Activated CD4-positive, alpha-beta T cell treated with anti-CD3 and anti-CD28 coated beads, Interleukin-2, amount 50 U/mL, for 24 hours (primary cell): ENCODE data around the gene PRAMEF15.
"Not testable (repeated sequence)": the region's sequence is repeated elsewhere in the genome, so short reads cannot be mapped to it uniquely, and the experiment has no call there.

Source experiments
- DNase-seq, 2 donors: peaks; one replicate each; pipeline ENCODE4 v3.0.0-alpha.2; 2020; ENCODE audit warnings: low read depth in 1 of 2, low spot score in 1 of 2

PRAMEF15 gene

DNA sequence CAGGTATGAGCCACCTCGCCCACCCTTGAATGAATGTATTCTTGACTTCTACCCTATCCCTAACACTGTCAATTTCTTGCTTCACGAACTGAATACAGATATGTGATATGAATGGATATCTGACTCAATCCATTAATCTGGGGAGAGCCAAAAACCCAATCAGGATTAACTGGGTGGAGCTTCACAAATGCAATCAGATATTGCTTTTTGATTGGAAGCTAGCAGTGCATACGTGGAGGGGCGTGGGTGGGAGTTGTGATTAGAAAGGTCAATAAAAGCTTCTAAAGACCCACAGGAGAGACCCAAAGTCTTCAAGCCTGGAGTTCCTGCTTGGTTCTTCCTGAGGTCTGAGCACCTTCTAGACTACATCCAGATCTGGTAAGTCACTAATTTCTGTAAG, at the start of gene PRAMEF15:
Gene PRAMEF15 (plus strand): TSS at position 301 of the 400 bp plus-strand sequence. CDS start 2,827 bp downstream, outside the sequence.
- DNase-seq: not testable (repeated sequence)

DNA sequence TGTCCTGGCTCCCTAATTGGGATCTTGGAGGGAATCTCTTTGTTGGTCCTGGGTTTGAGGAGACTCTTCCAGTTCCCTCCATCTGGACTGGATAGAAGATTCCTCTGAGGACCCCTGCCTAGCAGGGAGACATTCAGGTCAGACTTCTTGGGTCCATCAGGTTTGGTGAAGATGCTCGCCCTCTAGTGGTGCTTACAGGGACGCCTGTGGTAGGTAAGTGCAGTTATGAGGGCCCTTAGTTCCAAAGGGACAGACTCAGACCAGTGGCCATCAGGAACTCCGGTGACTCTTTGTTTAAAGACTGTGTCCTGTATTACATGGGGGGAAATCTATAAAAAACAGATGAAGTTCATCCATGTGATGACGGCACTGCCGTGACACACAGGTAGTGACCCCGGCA, 38.4 kb upstream of the PRAMEF15 start:
- DNase-seq: not testable (repeated sequence)

DNA sequence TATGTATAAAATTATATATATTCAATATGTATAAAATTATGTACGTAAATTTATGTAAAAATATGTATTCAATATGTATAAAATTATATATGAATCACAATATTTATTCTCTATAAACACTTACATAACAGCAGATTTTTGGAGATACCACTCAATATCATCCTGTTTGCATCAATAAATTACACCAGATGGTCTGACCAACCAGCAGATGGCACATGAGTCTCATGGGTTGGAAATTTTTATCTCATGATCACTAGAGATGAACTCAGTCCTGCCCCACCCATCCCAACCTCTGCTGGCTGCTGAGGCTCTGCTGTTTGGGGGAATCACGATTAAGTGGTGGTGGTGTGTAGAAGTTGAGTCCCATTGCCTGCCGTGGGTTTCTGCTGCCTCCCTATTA, 35.8 kb upstream of the PRAMEF15 start:
- not testable (repeated sequence) for DNase-seq

DNA sequence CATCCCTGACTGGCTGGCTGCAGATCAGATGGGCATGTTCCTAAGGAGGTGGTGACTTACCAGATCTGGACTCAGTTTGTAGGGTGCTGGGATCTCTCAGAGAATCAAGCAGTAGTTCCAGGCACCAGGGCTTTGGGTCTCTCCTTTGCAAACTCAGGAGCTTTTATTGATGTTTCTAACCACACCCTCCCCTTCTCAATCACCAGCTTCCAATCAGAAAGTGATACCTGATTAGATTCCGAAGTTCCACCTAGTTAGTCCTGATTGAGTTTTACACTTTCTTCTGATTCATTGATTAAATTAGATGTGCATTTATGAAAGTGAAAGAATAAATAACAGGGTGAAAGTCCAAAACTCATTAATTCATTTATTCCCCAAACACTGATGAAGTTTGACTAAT, 30.3 kb upstream of the PRAMEF15 start, which contains the start of gene PRAMEF8:
Gene PRAMEF8 (minus strand): TSS at position 101 of the 400 bp plus-strand sequence. CDS start 1,046 bp downstream, outside the sequence.
- DNase-seq: not testable (repeated sequence)

DNA sequence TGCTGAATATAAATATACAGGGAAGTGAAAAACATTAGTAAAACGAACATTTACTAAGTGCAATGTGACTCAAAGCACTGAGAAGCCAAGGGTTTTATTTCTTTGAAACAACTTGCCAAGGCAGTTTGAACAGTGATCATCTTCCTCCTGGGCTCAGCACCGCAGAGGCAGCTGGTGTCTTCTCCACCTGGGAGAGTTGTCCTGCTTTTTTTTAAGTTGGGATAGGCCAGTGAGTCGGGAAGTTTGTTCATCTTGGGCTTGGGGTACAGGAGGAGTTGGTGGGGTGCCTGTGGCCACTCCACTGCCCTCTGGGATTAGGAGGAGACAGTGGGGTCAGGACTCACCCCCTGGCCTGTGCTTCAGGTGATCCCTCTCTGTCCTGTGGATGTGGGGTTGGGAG, 26.4 kb upstream of the PRAMEF15 start:
- DNase-seq: not testable (repeated sequence)

DNA sequence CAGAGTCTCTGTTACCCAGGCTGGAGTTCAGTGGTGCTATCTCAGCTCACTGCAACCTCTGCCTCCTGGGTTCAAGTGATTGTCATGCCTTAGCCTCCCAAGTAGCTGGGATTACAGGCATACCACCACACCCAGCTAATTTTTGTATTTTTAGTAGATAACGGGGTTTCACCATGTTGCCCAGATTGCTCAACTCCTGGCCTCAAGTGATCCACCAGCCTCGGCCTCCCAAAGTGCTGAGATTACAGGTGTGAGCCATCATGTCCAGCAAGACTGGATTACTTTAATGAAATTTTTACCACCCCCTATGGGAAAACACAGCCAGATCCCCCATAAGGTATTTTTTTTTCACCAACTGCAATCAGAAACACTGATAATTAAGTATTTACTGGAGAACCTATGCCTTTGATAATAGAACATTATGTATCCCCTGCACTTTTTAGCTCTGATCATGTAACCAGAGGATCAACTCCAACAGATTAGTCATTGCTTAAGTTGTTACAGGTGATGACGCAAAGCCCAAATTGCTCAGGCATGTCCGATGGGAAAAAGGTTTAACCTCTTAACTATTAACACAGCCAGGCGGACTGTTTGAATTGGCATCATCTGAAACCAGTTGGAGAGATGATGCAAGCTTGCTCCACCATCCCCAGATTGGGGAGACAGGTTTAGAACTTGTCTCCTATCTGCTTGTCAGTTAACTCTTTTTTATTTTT, 18.0 kb upstream of the PRAMEF15 start:
- not testable (repeated sequence) for DNase-seq

DNA sequence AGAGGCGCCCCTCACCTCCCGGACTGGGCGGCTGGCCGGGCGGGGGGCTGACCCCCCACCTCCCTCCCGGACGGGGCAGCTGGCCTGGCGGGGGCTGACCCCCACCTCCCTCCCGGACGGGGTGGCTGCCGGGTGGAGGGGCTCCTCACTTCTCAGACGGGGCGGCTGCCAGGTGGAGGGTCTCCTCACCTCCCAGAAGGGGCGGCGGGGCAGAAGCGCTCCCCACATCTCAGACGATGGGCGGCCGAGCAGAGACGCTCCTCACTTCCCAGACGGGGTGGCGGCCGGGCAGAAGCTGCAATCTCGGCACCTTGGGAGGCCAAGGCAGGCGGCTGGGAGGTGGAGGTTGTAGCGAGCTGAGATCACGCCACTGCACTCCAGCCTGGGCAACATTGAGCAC, 16.7 kb upstream of the PRAMEF15 start:
- not testable (repeated sequence) for DNase-seq

DNA sequence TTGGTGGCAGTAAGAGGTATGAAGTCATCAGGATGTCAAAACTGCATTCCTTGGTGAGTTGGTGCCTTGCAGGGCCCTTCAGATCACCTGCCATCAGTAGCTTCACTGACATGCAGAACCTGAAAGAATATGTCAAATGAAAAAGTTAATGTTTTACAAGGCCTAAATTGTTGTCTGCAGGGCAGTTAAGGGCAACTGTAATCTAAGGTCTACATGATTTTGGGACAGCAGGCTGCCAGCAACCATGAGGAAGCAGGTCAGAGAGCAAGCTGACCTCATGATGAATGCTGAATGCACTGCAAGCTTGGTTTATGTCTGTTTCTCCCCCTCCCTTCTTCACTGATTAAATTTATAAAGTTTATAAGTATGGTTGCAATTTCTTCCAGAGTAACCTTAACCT, 13.2 kb upstream of the PRAMEF15 start:
- DNase-seq: not testable (repeated sequence)

DNA sequence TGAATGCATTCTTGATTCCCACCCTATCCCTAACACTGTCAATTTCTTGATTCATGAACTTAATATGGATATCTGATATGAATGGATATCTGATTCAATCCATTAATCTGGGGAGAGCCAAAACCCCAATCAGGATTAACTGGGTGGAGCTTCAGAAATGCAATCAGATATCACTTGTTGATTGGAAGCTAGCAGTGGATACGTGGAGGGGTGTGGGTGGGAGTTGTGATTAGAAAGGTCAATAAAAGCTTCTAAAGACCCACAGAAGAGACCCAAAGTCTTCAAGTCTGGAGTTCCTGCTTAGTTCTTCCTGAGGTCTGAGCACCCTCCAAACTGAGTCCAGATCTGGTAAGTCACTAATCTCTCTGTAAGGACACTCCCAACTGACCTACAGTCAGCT, 12.1 kb upstream of the PRAMEF15 start, which contains the start of gene PRAMEF33:
Gene PRAMEF33 (plus strand): TSS at position 301 of the 400 bp plus-strand sequence. CDS start 2,416 bp downstream, outside the sequence.
- not testable (repeated sequence) for DNase-seq

DNA sequence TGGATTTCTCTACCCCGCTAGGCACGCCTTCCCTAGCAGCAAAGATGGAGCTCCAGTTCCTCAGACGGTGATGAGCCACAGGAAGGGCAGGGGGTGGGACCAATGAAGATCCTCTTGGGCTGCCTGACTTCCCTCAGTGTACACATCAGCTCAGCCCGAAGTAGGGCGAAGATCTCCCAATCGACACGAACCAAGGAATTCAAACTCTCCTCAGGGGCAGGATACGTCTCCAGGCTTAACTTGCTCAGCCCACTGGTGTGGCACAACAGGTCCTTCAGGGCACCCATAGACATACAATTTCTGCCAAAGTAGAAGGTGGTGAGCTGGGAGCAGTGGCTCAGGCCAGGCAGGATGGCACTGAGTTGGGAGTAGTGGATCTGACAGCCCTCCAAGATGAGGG, 27.1 kb downstream of the PRAMEF15 start:
- DNase-seq: not testable (repeated sequence)

DNA sequence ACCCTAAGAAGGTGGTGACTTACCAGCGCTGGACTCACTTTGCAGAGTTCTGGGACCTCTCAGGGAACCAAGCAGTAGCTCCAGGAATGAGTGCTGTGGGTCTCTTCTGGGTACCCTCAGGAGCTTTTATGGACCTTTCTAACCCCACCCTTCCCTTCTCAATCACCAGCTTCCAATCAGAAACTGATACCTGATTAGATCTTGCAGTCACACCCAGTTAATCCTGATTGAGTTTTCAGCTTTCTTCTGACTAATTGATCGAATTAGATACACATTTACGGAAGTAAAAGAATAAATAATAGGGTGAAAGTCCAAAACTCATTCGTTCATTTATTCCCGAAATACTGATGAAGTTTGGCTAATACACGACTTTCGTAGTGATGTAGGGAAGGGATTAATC, 31.7 kb downstream of the PRAMEF15 start, which contains the start of gene PRAMEF14:
Gene PRAMEF14 (minus strand): TSS at position 101 of the 400 bp plus-strand sequence. CDS start 1,820 bp downstream, outside the sequence.
- not testable (repeated sequence) for DNase-seq

DNA sequence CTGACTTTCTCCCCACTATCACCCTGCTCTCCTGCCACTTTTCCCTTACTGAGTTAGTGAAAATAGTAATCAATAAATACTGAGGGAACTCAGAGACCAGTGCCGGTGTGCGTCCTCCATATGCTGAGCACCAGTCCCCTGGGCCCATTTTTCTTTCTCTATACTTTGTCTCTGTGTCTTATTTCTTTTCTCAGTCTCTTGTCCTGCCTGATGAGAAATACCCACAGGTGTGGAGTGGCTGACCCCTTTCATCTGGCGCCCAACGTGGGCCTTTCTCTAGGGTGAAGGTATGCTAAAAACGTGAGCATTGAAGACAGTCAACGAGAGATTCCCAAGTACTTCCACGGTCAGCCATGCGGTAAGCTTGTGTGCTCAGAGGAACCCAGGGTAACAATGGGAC, 38.1 kb downstream of the PRAMEF15 start:
- DNase-seq: not testable (repeated sequence)

DNA sequence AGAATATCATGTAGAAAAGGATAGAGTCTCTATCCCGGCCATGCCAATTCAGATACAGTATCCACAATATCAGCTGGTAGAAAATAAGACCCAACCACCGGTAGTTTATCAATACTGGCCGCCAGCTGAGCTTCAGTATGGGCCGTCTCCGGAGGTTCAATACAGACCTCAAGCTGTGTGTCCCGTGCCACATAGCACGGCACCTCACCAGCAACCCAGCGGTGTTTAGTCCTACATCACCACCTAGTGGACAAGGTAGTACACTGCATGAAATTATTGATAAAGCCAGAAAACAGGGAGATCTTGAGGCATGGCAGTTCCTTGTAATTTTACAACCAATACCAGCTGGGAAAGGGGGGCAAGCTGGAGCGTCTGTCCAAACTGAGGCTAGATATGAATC, 39.1 kb downstream of the PRAMEF15 start:
- not testable (repeated sequence) for DNase-seq

DNA sequence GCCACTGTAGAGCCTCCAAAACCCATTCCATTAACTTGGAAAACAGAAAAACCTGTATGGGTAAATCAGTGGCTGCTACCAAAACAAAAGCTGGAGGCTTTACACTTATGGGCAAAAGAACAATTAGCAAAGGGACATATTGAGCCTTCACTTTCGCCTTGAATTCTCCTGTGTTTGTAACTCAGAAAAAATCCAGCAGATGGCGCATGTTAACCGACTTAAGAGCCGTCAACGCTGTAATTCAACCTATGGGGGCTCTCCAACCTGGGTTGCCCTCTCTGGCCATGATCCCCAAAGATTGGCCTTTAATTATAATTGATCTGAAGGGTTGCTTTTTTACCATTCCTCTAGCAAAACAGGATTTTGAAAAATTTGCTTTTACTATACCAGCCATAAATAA, 41.4 kb downstream of the PRAMEF15 start:
- peak in 1 of 2 donors; percentile 28 for DNase-seq

DNA sequence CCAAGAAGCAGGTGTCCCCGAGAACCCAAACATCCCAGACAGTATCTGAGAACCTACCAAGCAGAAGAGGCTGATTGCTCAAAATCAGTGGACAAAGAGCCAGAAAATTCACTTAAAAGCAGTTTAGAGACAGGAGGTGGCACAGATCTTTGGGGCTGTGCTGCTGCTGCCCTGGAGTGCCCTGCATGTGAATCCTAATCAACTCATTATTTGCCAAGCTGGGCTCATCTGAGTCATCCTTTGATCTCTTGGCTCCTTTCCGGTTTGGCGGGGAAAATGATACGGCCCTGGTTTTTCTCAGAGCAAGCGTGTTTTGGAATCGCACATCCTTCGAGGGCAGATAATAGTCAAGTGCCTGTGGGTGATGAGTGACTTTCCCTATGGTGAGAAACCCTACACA, 47.0 kb downstream of the PRAMEF15 start:
- not testable (repeated sequence) for DNase-seq

DNA sequence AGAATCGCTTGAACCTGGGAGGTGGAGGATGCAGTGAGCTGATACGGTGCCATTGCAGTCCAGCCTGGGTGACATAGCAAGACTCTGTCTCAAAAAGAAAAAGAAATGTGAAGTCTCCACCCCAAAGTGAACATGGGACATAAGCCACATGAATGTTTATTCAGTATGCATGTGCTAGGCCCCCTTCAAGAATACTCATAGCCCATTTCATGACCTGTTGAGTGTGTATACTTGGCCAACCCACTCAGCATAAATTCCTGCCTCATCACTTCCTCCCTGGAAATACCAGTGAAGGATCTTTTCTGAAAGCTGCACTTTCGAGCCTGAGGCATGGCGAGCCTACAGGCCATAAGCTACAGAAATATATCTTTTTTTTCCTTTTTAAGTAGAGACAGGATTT, 49.5 kb downstream of the PRAMEF15 start:
- DNase-seq: not testable (repeated sequence)

DNA sequence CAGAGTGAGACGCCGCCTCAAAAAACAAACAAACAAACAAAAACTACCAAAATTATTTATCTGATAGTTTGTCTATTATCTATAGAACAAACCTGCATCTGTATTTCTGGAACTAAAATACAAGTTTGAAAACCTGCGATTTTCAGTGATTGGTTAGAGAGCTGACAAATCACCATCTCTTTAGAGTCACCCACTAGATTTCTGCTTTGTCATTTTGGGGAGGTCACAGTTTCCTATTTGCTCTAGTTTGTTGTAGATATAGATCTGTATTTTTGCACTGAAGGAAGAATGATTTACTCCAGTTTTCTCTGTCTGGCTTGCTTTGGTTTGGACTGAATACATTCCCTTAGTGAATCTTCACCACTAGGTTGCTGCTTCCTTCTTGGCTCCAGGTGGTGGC, 51.2 kb downstream of the PRAMEF15 start:
- DNase-seq: not testable (repeated sequence)

DNA sequence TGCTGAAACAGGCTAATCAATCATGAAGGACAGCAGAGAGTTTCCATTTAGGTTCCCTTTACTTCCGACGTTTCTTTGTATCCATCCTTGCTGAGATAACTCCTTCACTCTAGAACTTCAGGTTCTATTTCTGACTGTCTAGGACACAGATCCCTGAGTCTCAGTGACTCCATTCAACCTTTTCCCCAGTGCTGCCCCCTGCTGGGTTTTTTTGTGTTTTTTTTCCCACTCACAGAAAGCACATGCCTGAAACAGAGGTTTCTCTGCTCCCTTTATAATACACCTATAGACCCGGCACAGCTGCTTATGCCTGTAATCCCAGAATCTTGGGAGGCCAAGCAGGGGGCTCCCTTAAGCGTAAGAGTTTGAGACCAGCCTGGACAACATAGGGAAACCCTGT, 53.2 kb downstream of the PRAMEF15 start:
- peak in 1 of 2 donors; percentile 3 for DNase-seq
